Osteoblast (primary cell): ENCODE results near the gene NDUFA13. TPM values are rescaled to one million over a fixed set of nuclear protein-coding genes. Genes with fewer than 3 reads are reported as not detected.

ENCODE experiments used
- DNase-seq: peaks from one replicate; pipeline ENCODE4 v3.0.0; 2011; ENCODE audit warnings: low spot score, mixed read lengths; ENCODE audit not compliant: insufficient read length; ENCODE audit errors: missing footprints
- H2AFZ ChIP-seq: 2 replicates; pipeline ENCODE4 v1.6.0; 2011; ENCODE audit warnings: mild to moderate bottlenecking, low read length
- H3K27ac ChIP-seq: 2 replicates; pipeline ENCODE4 v1.5.1; 2011; ENCODE audit warnings: mild to moderate bottlenecking, low read depth, low read length, moderate library complexity
- H3K27me3 ChIP-seq: 2 replicates; pipeline ENCODE4 v1.6.0; 2012; ENCODE audit warnings: mild to moderate bottlenecking, control low read depth, inconsistent platforms, low read length, moderate library complexity; ENCODE audit not compliant: insufficient read depth
- H3K36me3 ChIP-seq: 2 replicates; pipeline ENCODE4 v1.5.1; 2011; ENCODE audit warnings: mild to moderate bottlenecking, low read length, control low read depth, moderate library complexity; ENCODE audit not compliant: insufficient read depth
- H3K4me1 ChIP-seq: 2 replicates; pipeline ENCODE4 v1.5.1; 2011; ENCODE audit warnings: mild to moderate bottlenecking, low read length, control low read depth, moderate library complexity; ENCODE audit not compliant: insufficient read depth
- H3K4me2 ChIP-seq: 2 replicates; pipeline ENCODE4 v1.6.0; 2011; ENCODE audit warnings: mild to moderate bottlenecking, low read length; ENCODE audit not compliant: insufficient read depth
- H3K4me3 ChIP-seq: fragments of 200-600 bp; sonication (generic); 3 replicates; pipeline ENCODE4 v1.5.1; 2012; ENCODE audit warnings: mild to moderate bottlenecking, low read length, inconsistent platforms; ENCODE audit not compliant: insufficient read depth
- H3K79me2 ChIP-seq: 2 replicates; pipeline ENCODE4 v1.6.0; 2012; ENCODE audit warnings: mild to moderate bottlenecking, low read length, control low read depth, inconsistent platforms; ENCODE audit not compliant: insufficient read depth
- H3K9me3 ChIP-seq: 2 replicates; pipeline ENCODE4 v1.5.1; 2011; ENCODE audit warnings: low read depth, low read length, control low read depth
- H4K20me1 ChIP-seq: 2 replicates; pipeline ENCODE4 v1.6.0; 2012; ENCODE audit warnings: mild to moderate bottlenecking, low read length, control low read depth; ENCODE audit not compliant: insufficient read depth
- CTCF ChIP-seq: IDR thresholded peaks from 2 replicates; pipeline ENCODE4 v1.5.1; 2011; ENCODE audit warnings: mild to moderate bottlenecking, low read depth, low read length, moderate library complexity; ENCODE audit errors: extremely low read depth
- total RNA-seq: library from RNA; depleted of rRNA; stranded (reverse); fragments of >200 nt; gene quantifications from 2 replicates; pipeline ENCODE4 v1.2.3, GENCODE V29; 2012

NDUFA13 gene
- total RNA-seq, 1 donor = 160 TPM

GRCh38 chr19:19527674-19528625, 11.9 kb downstream of the NDUFA13 start:
- no peak overlapping the region for H3K27ac ChIP-seq
- H3K4me1 ChIP-seq = peaks cover 11% of the 10 kb centered on the region
- H2AFZ ChIP-seq = no peak overlapping the region
- no peaks in the 10 kb centered on the region for H3K9me3 ChIP-seq
- peaks cover 28% of the 10 kb centered on the region for H3K79me2 ChIP-seq
- peaks cover 35% of the 10 kb centered on the region for H4K20me1 ChIP-seq
- no peak overlapping the region for H3K4me2 ChIP-seq
- peak; percentile 55 for DNase-seq
- no peaks in the 10 kb centered on the region for H3K27me3 ChIP-seq
- TF ChIP-seq CTCF = no peak
- no peak overlapping the region for H3K4me3 ChIP-seq
- H3K36me3 ChIP-seq = peaks cover 10% of the 10 kb centered on the region

GRCh38 chr19:19528721-19529490, 12.9 kb downstream of the NDUFA13 start, which contains the start of gene YJEFN3:
Gene YJEFN3, plus strand, starts transcription at chr19:19528911. Its CDS starts 22 bp downstream, at chr19:19528933.
- TF ChIP-seq CTCF = no peak
- no peak within 1 kb of the TSS for H3K4me3 ChIP-seq
- peak; percentile 84 for DNase-seq
- no peaks in the 10 kb centered on the region for H3K9me3 ChIP-seq
- no peak within 1 kb of the TSS for H3K27ac ChIP-seq
- H3K27me3 ChIP-seq = no peaks in the 10 kb centered on the region
- peaks cover 19% of the 10 kb centered on the region for H3K79me2 ChIP-seq
- peaks cover 11% of the 10 kb centered on the region for H3K4me1 ChIP-seq
- H3K36me3 ChIP-seq = peaks cover 10% of the 10 kb centered on the region
- no peak within 1 kb of the TSS for H2AFZ ChIP-seq
- peaks cover 29% of the 10 kb centered on the region for H4K20me1 ChIP-seq
- H3K4me2 ChIP-seq = no peak within 1 kb of the TSS

- H3K9me3 ChIP-seq = no peaks in the 10 kb centered on the region
- H3K4me1 ChIP-seq = peaks cover 11% of the 10 kb centered on the region
- H3K4me2 ChIP-seq = no peak overlapping the region
- peaks cover 22% of the 10 kb centered on the region for H4K20me1 ChIP-seq
- peaks cover 11% of the 10 kb centered on the region for H3K79me2 ChIP-seq
- no peak overlapping the region for H2AFZ ChIP-seq
- H3K27me3 ChIP-seq = no peaks in the 10 kb centered on the region
- no peak overlapping the region for H3K27ac ChIP-seq
- H3K4me3 ChIP-seq = no peak overlapping the region
- TF ChIP-seq CTCF = no peak
- H3K36me3 ChIP-seq = peaks cover 10% of the 10 kb centered on the region
- DNase-seq = peak; percentile 90
Observed at GRCh38 chr19:19529783-19530422, 13.9 kb downstream of the NDUFA13 start.
